ENCODE measurements around the gene SETD3. TPM values are rescaled to one million over a fixed set of nuclear protein-coding genes. Genes with fewer than 3 reads are reported as not detected.

Gene SETD3
- total RNA-seq, 1 experiment from 2014 or later = 90.3 TPM

- H3K27me3 ChIP-seq (ENCODE audit: low read length) = no peaks in the 10 kb centered on the region
- no peaks in the 10 kb centered on the region for H3K9me2 ChIP-seq (replicated peaks; ENCODE audit: insufficient read depth, low read length)
- no peak overlapping the region for H3K4me3 ChIP-seq (ENCODE audit: low read length)
- H3K4me1 ChIP-seq (ENCODE audit: low read length) = peaks cover 16% of the 10 kb centered on the region
- H3K9ac ChIP-seq (ENCODE audit: low read length) = no peak overlapping the region
- H4K20me1 ChIP-seq (ENCODE audit: insufficient read depth, low read depth, low read length) = no peaks in the 10 kb centered on the region
- peaks cover 31% of the 10 kb centered on the region for H3K79me2 ChIP-seq (ENCODE audit: low read length)
- no peak overlapping the region for H2AFZ ChIP-seq (ENCODE audit: low read length)
- no peak overlapping the region for H3K4me2 ChIP-seq (ENCODE audit: low read depth, low read length, poor library complexity, severe bottlenecking)
- no peak for DNase-seq
- H3K27ac ChIP-seq (ENCODE audit: low read length) = no peak overlapping the region
- H3K36me3 ChIP-seq (ENCODE audit: insufficient read depth, low read length) = peaks cover 37% of the 10 kb centered on the region
- no peaks in the 10 kb centered on the region for H3K9me3 ChIP-seq (ENCODE audit: low read length)
Measured at GRCh38 chr14:99407416-99407815, 73.2 kb downstream of the SETD3 start.

- peaks cover 43% of the 10 kb centered on the region for H3K36me3 ChIP-seq (ENCODE audit: insufficient read depth, low read length)
- H3K9ac ChIP-seq (ENCODE audit: low read length) = no peak overlapping the region
- no peak overlapping the region for H3K4me2 ChIP-seq (ENCODE audit: low read depth, low read length, poor library complexity, severe bottlenecking)
Measured at GRCh38 chr14:99402950-99403349, 77.7 kb downstream of the SETD3 start.

GRCh38 chr14:99402285-99402648, 78.4 kb downstream of the SETD3 start:
- Histone ChIP-seq H3K9ac (ENCODE audit: low read length) (no peak overlapping the region), H3K9me2 (replicated peaks; ENCODE audit: insufficient read depth, low read length) (no peaks in the 10 kb centered on the region), H3K9me3 (ENCODE audit: low read length) (no peaks in the 10 kb centered on the region), H3K27me3 (ENCODE audit: low read length) (no peaks in the 10 kb centered on the region), H3K4me2 (ENCODE audit: low read depth, low read length, poor library complexity, severe bottlenecking) (no peak overlapping the region), H3K79me2 (ENCODE audit: low read length) (0 out of 2 replicates have a peak, but pooled peaks cover 3% of the 10 kb centered on the region), H3K4me3 (ENCODE audit: low read length) (no peak overlapping the region), H4K20me1 (ENCODE audit: insufficient read depth, low read depth, low read length) (no peaks in the 10 kb centered on the region), H3K36me3 (ENCODE audit: insufficient read depth, low read length) (peaks cover 43% of the 10 kb centered on the region), H3K27ac (ENCODE audit: low read length) (no peak overlapping the region), H3K4me1 (ENCODE audit: low read length) (no peaks in the 10 kb centered on the region), H2AFZ (ENCODE audit: low read length) (no peak overlapping the region)
- no peak for DNase-seq

More at GRCh38 chr14:99402950-99403349, 77.7 kb downstream of the SETD3 start:
- Histone ChIP-seq H3K4me3 (ENCODE audit: low read length) (no peak overlapping the region), H2AFZ (ENCODE audit: low read length) (no peak overlapping the region), H3K9me3 (ENCODE audit: low read length) (no peaks in the 10 kb centered on the region), H3K27ac (ENCODE audit: low read length) (no peak overlapping the region), H3K4me1 (ENCODE audit: low read length) (no peaks in the 10 kb centered on the region), H3K79me2 (ENCODE audit: low read length) (0 out of 2 replicates have a peak, but pooled peaks cover 4% of the 10 kb centered on the region), H3K27me3 (ENCODE audit: low read length) (no peaks in the 10 kb centered on the region), H3K9me2 (replicated peaks; ENCODE audit: insufficient read depth, low read length) (no peaks in the 10 kb centered on the region), H4K20me1 (ENCODE audit: insufficient read depth, low read depth, low read length) (no peaks in the 10 kb centered on the region)
- DNase-seq = no peak

- Histone ChIP-seq H4K20me1 (ENCODE audit: insufficient read depth, low read depth, low read length) (no peaks in the 10 kb centered on the region), H3K4me1 (ENCODE audit: low read length) (no peaks in the 10 kb centered on the region), H2AFZ (ENCODE audit: low read length) (no peak overlapping the region), H3K4me3 (ENCODE audit: low read length) (no peak overlapping the region), H3K27me3 (ENCODE audit: low read length) (no peaks in the 10 kb centered on the region), H3K9me3 (ENCODE audit: low read length) (no peaks in the 10 kb centered on the region), H3K4me2 (ENCODE audit: low read depth, low read length, poor library complexity, severe bottlenecking) (no peak overlapping the region), H3K9me2 (replicated peaks; ENCODE audit: insufficient read depth, low read length) (no peaks in the 10 kb centered on the region), H3K27ac (ENCODE audit: low read length) (no peak overlapping the region), H3K36me3 (ENCODE audit: insufficient read depth, low read length) (peaks cover 43% of the 10 kb centered on the region), H3K9ac (ENCODE audit: low read length) (no peak overlapping the region), H3K79me2 (ENCODE audit: low read length) (0 out of 2 replicates have a peak, but pooled peaks cover 3% of the 10 kb centered on the region)
- no peak for DNase-seq
Measured at GRCh38 chr14:99401621-99402284, 78.9 kb downstream of the SETD3 start.

- no peaks in the 10 kb centered on the region for H3K9me2 ChIP-seq (replicated peaks; ENCODE audit: insufficient read depth, low read length)
- H3K9ac ChIP-seq (ENCODE audit: low read length) = no peak overlapping the region
- H3K4me3 ChIP-seq (ENCODE audit: low read length) = no peak overlapping the region
- H3K27me3 ChIP-seq (ENCODE audit: low read length) = no peaks in the 10 kb centered on the region
- H2AFZ ChIP-seq (ENCODE audit: low read length) = no peak overlapping the region
- no peak for DNase-seq
- 0 out of 2 replicates have a peak, but pooled peaks cover 4% of the 10 kb centered on the region for H4K20me1 ChIP-seq (ENCODE audit: insufficient read depth, low read depth, low read length)
- peaks cover 43% of the 10 kb centered on the region for H3K36me3 ChIP-seq (ENCODE audit: insufficient read depth, low read length)
- 0 out of 2 replicates have a peak, but pooled peaks cover 3% of the 10 kb centered on the region for H3K79me2 ChIP-seq (ENCODE audit: low read length)
- H3K4me2 ChIP-seq (ENCODE audit: low read depth, low read length, poor library complexity, severe bottlenecking) = no peak overlapping the region
- H3K4me1 ChIP-seq (ENCODE audit: low read length) = no peaks in the 10 kb centered on the region
- H3K27ac ChIP-seq (ENCODE audit: low read length) = no peak overlapping the region
- no peaks in the 10 kb centered on the region for H3K9me3 ChIP-seq (ENCODE audit: low read length)
Measured at GRCh38 chr14:99401211-99401610, 79.4 kb downstream of the SETD3 start.

- Histone ChIP-seq H3K27ac (ENCODE audit: low read length) (no peak overlapping the region), H3K9me3 (ENCODE audit: low read length) (no peaks in the 10 kb centered on the region), H3K36me3 (ENCODE audit: insufficient read depth, low read length) (peaks cover 29% of the 10 kb centered on the region), H3K4me3 (ENCODE audit: low read length) (no peak overlapping the region), H4K20me1 (ENCODE audit: insufficient read depth, low read depth, low read length) (peaks cover 26% of the 10 kb centered on the region), H3K9me2 (replicated peaks; ENCODE audit: insufficient read depth, low read length) (no peaks in the 10 kb centered on the region), H2AFZ (ENCODE audit: low read length) (no peak overlapping the region), H3K4me2 (ENCODE audit: low read depth, low read length, poor library complexity, severe bottlenecking) (no peak overlapping the region), H3K27me3 (ENCODE audit: low read length) (no peaks in the 10 kb centered on the region), H3K79me2 (ENCODE audit: low read length) (0 out of 2 replicates have a peak, but pooled peaks cover 3% of the 10 kb centered on the region), H3K4me1 (ENCODE audit: low read length) (peaks cover 26% of the 10 kb centered on the region), H3K9ac (ENCODE audit: low read length) (no peak overlapping the region)
- DNase-seq = no peak
Measured at GRCh38 chr14:99397698-99398097, 83.0 kb downstream of the SETD3 start.

- H3K9ac ChIP-seq (ENCODE audit: low read length) = no peak overlapping the region
- DNase-seq = no peak
- H3K9me2 ChIP-seq (replicated peaks; ENCODE audit: insufficient read depth, low read length) = no peaks in the 10 kb centered on the region
- H3K79me2 ChIP-seq (ENCODE audit: low read length) = no peaks in the 10 kb centered on the region
- peaks cover 26% of the 10 kb centered on the region for H3K36me3 ChIP-seq (ENCODE audit: insufficient read depth, low read length)
- no peaks in the 10 kb centered on the region for H3K9me3 ChIP-seq (ENCODE audit: low read length)
- no peak overlapping the region for H3K4me3 ChIP-seq (ENCODE audit: low read length)
- peaks cover 26% of the 10 kb centered on the region for H3K4me1 ChIP-seq (ENCODE audit: low read length)
- H3K4me2 ChIP-seq (ENCODE audit: low read depth, low read length, poor library complexity, severe bottlenecking) = no peak overlapping the region
- H4K20me1 ChIP-seq (ENCODE audit: insufficient read depth, low read depth, low read length) = peaks cover 42% of the 10 kb centered on the region
- H2AFZ ChIP-seq (ENCODE audit: low read length) = no peak overlapping the region
- no peak overlapping the region for H3K27ac ChIP-seq (ENCODE audit: low read length)
- H3K27me3 ChIP-seq (ENCODE audit: low read length) = no peaks in the 10 kb centered on the region
Measured at GRCh38 chr14:99395909-99396530, 84.6 kb downstream of the SETD3 start.

GRCh38 chr14:99394602-99395156, 86.0 kb downstream of the SETD3 start:
- no peak overlapping the region for H3K9ac ChIP-seq (ENCODE audit: low read length)
- peak; percentile 57 for DNase-seq
- H4K20me1 ChIP-seq (ENCODE audit: insufficient read depth, low read depth, low read length) = peaks cover 43% of the 10 kb centered on the region

More at GRCh38 chr14:99394602-99395156, 86.0 kb downstream of the SETD3 start:
- no peaks in the 10 kb centered on the region for H3K79me2 ChIP-seq (ENCODE audit: low read length)
- H3K9me2 ChIP-seq (replicated peaks; ENCODE audit: insufficient read depth, low read length) = no peaks in the 10 kb centered on the region
- peak overlapping the region; percentile 16 for H3K4me2 ChIP-seq (ENCODE audit: low read depth, low read length, poor library complexity, severe bottlenecking)
- no peak overlapping the region for H3K4me3 ChIP-seq (ENCODE audit: low read length)
- peaks cover 27% of the 10 kb centered on the region for H3K4me1 ChIP-seq (ENCODE audit: low read length)
- H3K27me3 ChIP-seq (ENCODE audit: low read length) = no peaks in the 10 kb centered on the region
- H3K36me3 ChIP-seq (ENCODE audit: insufficient read depth, low read length) = peaks cover 19% of the 10 kb centered on the region
- H3K9me3 ChIP-seq (ENCODE audit: low read length) = no peaks in the 10 kb centered on the region
- H3K27ac ChIP-seq (ENCODE audit: low read length) = no peak overlapping the region
- no peak overlapping the region for H2AFZ ChIP-seq (ENCODE audit: low read length)

Data from Karpas-422 (cell line).